Measurements from ENCODE around the gene PSMD3.

- no peak for TF ChIP-seq EHMT2 (IDR thresholded peaks at IDR 0.05)
- TF ChIP-seq ZNF583 (CRISPR knock-in tag; IDR thresholded peaks at IDR 0.05) = no peak
- no peak for TF ChIP-seq KDM1A (IDR thresholded peaks at IDR 0.05)
- no peak for TF ChIP-seq KAT2B (IDR thresholded peaks at IDR 0.05; ENCODE audit: low read depth, low read length)
- no peak for TF ChIP-seq ZNF830 (CRISPR knock-in tag; IDR thresholded peaks at IDR 0.05)
- no peak for TF ChIP-seq MAX (CRISPR knock-in tag; IDR thresholded peaks at IDR 0.05)
These were observed 58.4 kb downstream of the PSMD3 start for GRCh38 chr17:40038882-40039513.

All from K562 (cell line).